H1 (cell line): ENCODE measurements around the gene NAXE.

Experiments
- CEBPB ChIP-seq: IDR thresholded peaks from 2 replicates; pipeline ENCODE4 v1.6.1; 2012; ENCODE audit warnings: low read depth, low read length
- EZH2 ChIP-seq: fragments of 200-600 bp; sonication (generic); IDR thresholded peaks from 2 replicates; pipeline ENCODE4 v1.7.1; 2012; ENCODE audit warnings: low read depth, mild to moderate bottlenecking, moderate library complexity, low read length, inconsistent platforms; ENCODE audit not compliant: severe bottlenecking
- HDAC2 ChIP-seq, 2 experiments: fragments of 300-600 bp in 1 of 2; sonication (generic) in 1 of 2; IDR thresholded peaks; 2 replicates each; pipeline ENCODE4 v1.6.1; 2011 to 2012; ENCODE audit warnings: low read depth in 2 of 2, low read length in 2 of 2, mild to moderate bottlenecking in 2 of 2, moderate library complexity in 2 of 2, borderline replicate concordance in 1 of 2, inconsistent platforms in 1 of 2
- POLR2A ChIP-seq, 2 experiments: IDR thresholded peaks; 1 replicate in 1 of 2; 2 replicates in 1 of 2; pipeline ENCODE4 v1.6.1; 2011; ENCODE audit warnings: low read depth in 2 of 2, low read length in 2 of 2, mild to moderate bottlenecking in 2 of 2; ENCODE audit errors: control extremely low read depth in 1 of 2
- RBBP5 ChIP-seq: IDR thresholded peaks from 2 replicates; pipeline ENCODE4 v1.7.1; 2012; ENCODE audit warnings: low read depth, mild to moderate bottlenecking, inconsistent platforms, low read length, moderate library complexity, borderline replicate concordance
- SRF ChIP-seq: IDR thresholded peaks from 2 replicates; pipeline ENCODE4 v1.6.1; 2011; ENCODE audit warnings: mild to moderate bottlenecking, low read depth, low read length, moderate library complexity
- TF ChIP-seq, protein P1 (sequence below), 3 experiments: IDR thresholded peaks; 1 replicate in 2 of 3; 2 replicates in 1 of 3; pipeline versions ENCODE4 v1.5.1 to v1.6.1; 2011; ENCODE audit warnings: low read length in 3 of 3, mild to moderate bottlenecking in 3 of 3, inconsistent platforms in 2 of 3, low read depth in 1 of 3, moderate library complexity in 1 of 3; ENCODE audit not compliant: insufficient read depth in 1 of 3; ENCODE audit errors: control extremely low read depth in 1 of 3
- TF ChIP-seq, protein P2 (sequence below): IDR thresholded peaks from 2 replicates; pipeline ENCODE4 v1.6.1; 2011; ENCODE audit warnings: low read length, improper control_type of control experiment

DNA sequence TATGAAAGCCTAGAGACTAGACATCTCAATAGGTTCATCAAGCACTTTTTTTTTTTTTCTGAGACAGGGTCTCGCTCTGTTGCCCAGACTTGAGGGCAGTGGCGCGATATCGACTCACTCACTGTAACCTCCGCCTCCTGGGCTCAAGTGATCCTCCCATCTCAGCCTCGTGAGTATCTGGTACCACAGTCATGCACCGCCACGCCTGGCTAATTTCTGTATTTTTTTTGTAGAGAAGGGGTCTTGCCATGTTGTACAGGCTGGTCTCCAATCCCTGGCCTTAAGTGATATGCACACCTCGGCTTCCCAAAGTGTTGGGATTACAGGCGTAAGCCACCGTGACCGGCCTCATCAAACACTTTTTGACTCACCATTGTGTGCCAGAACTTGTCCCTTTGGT is 10.3 kb downstream of the NAXE start:
- TF ChIP-seq HDAC2 (IDR thresholded peaks at IDR 0.05; ENCODE audit: borderline replicate concordance in 1 of 2, low read depth in 2 of 2, low read length in 2 of 2) (no peak), POLR2A (IDR thresholded peaks at IDR 0.05; ENCODE audit: control extremely low read depth in 1 of 2, low read depth in 2 of 2, low read length in 2 of 2) (no peak), RBBP5 (no peak; the same call in 1 of the 2 replicates), CEBPB (no peak), SRF (no peak), EZH2 (no peak)
- TF ChIP-seq, protein P1, sequence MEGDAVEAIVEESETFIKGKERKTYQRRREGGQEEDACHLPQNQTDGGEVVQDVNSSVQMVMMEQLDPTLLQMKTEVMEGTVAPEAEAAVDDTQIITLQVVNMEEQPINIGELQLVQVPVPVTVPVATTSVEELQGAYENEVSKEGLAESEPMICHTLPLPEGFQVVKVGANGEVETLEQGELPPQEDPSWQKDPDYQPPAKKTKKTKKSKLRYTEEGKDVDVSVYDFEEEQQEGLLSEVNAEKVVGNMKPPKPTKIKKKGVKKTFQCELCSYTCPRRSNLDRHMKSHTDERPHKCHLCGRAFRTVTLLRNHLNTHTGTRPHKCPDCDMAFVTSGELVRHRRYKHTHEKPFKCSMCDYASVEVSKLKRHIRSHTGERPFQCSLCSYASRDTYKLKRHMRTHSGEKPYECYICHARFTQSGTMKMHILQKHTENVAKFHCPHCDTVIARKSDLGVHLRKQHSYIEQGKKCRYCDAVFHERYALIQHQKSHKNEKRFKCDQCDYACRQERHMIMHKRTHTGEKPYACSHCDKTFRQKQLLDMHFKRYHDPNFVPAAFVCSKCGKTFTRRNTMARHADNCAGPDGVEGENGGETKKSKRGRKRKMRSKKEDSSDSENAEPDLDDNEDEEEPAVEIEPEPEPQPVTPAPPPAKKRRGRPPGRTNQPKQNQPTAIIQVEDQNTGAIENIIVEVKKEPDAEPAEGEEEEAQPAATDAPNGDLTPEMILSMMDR (IDR thresholded peaks at IDR 0.05; ENCODE audit: control extremely low read depth in 1 of 3, insufficient read depth in 1 of 3, low read depth in 1 of 3, low read length in 3 of 3), result no peak
- TF ChIP-seq, protein P2, sequence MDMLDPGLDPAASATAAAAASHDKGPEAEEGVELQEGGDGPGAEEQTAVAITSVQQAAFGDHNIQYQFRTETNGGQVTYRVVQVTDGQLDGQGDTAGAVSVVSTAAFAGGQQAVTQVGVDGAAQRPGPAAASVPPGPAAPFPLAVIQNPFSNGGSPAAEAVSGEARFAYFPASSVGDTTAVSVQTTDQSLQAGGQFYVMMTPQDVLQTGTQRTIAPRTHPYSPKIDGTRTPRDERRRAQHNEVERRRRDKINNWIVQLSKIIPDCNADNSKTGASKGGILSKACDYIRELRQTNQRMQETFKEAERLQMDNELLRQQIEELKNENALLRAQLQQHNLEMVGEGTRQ, result no peak
